ENCODE measurements around the gene TACR1. TPM values are rescaled to one million over a fixed set of nuclear protein-coding genes. Genes with fewer than 3 reads are reported as not detected.

Gene TACR1
- total RNA-seq, 1 experiment from 2014 or later: not detected

DNA sequence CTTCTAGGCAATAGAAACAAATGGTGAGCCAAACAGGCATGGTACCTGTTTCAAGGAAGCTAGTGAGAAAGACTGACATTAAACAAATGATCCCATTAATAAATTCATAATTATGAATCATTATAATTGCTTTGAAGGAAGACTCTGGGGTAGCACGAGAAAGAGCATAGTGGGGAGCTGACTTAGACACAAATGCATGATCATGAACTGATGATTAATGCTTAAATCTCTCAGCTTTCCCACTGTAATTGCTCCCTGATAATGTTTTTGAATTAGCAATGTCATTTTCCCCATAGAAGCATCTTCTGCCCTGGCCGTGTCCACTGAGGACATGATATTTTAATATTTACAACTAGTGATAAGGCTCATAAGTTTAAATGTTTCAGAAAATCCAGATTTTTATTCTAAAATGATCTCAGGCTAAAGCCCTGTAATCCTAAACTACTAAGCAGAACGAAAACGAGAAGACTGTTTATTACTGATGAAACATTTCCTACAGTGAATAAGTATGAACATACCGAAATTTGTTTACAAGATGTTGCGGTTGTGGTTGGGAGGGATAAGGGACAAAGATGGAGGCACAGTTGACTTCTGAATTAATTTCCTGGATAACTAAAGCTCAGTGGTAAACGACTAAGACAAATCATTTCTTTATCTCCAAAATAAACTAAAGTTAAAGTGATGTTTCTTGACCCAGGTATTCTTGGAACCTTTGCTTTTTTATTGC is 47.3 kb upstream of the TACR1 start:
- ATAC-seq (no peak), DNase-seq (ENCODE audit: low read depth, low spot score) (no peak)
- no peak overlapping the region for H2AFZ ChIP-seq (ENCODE audit: low read depth, low read length, poor library complexity, severe bottlenecking)
- H4K20me1 ChIP-seq (ENCODE audit: insufficient read depth): no peaks in the 10 kb centered on the region
- no peaks in the 10 kb centered on the region for H3K36me3 ChIP-seq (ENCODE audit: control insufficient read depth in 1 of 2, insufficient read depth in 2 of 2, low read length in 2 of 2)
- POLR2A ChIA-PET: no interaction called here
- BruUV-seq (replicated peaks): no TSS peak
- H3K79me2 ChIP-seq (ENCODE audit: insufficient read depth, low read length): no peaks in the 10 kb centered on the region
- intact Hi-C loops (cut with micrococcal nuclease): no loop called here
- H3K27me3 ChIP-seq (ENCODE audit: insufficient read depth, low read length): 0 out of 2 replicates have a peak, but pooled peaks cover 4% of the 10 kb centered on the region
- 0 out of 4 replicates have a peak, but pooled peaks cover 0 to 3% of the 10 kb centered on the region in 2 experiments for H3K9me3 ChIP-seq (ENCODE audit: control insufficient read depth in 1 of 2, insufficient read depth in 1 of 2, low read depth in 1 of 2, low read length in 2 of 2)
- H3K4me1 ChIP-seq (ENCODE audit: control insufficient read depth in 1 of 2, insufficient read depth in 2 of 2, low read length in 2 of 2): no peaks in the 10 kb centered on the region
- no peak overlapping the region for H3K4me2 ChIP-seq (ENCODE audit: low read length)
- no peak overlapping the region for H3K27ac ChIP-seq (ENCODE audit: low read depth, low read length)
- RAD21 ChIA-PET (ENCODE audit: low non-redundant PET in 1 of 2, low total read pairs in 2 of 2, uncharacterized antibody in 2 of 2, unreplicated experiment in 2 of 2): no interaction called here
- CTCF ChIA-PET: no interaction called here
- TF ChIP-seq, protein P1, sequence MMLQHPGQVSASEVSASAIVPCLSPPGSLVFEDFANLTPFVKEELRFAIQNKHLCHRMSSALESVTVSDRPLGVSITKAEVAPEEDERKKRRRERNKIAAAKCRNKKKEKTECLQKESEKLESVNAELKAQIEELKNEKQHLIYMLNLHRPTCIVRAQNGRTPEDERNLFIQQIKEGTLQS (IDR thresholded peaks at IDR 0.05): no peak
- TF ChIP-seq, protein P2, sequence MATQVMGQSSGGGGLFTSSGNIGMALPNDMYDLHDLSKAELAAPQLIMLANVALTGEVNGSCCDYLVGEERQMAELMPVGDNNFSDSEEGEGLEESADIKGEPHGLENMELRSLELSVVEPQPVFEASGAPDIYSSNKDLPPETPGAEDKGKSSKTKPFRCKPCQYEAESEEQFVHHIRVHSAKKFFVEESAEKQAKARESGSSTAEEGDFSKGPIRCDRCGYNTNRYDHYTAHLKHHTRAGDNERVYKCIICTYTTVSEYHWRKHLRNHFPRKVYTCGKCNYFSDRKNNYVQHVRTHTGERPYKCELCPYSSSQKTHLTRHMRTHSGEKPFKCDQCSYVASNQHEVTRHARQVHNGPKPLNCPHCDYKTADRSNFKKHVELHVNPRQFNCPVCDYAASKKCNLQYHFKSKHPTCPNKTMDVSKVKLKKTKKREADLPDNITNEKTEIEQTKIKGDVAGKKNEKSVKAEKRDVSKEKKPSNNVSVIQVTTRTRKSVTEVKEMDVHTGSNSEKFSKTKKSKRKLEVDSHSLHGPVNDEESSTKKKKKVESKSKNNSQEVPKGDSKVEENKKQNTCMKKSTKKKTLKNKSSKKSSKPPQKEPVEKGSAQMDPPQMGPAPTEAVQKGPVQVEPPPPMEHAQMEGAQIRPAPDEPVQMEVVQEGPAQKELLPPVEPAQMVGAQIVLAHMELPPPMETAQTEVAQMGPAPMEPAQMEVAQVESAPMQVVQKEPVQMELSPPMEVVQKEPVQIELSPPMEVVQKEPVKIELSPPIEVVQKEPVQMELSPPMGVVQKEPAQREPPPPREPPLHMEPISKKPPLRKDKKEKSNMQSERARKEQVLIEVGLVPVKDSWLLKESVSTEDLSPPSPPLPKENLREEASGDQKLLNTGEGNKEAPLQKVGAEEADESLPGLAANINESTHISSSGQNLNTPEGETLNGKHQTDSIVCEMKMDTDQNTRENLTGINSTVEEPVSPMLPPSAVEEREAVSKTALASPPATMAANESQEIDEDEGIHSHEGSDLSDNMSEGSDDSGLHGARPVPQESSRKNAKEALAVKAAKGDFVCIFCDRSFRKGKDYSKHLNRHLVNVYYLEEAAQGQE (IDR thresholded peaks at IDR 0.05; ENCODE audit: low read depth): no peak
- TF ChIP-seq POLR2AphosphoS5 (IDR thresholded peaks at IDR 0.05; ENCODE audit: low read depth, low read length) (no peak), SRF (IDR thresholded peaks at IDR 0.05; ENCODE audit: low read depth) (no peak), EZH2 (IDR thresholded peaks at IDR 0.05) (no peak), EGR1 (IDR thresholded peaks at IDR 0.05; ENCODE audit: low read depth) (no peak), POLR2A (IDR thresholded peaks at IDR 0.05; ENCODE audit: borderline replicate concordance, extremely low read depth, insufficient read depth, insufficient read length) (no peak), ELF1 (IDR thresholded peaks at IDR 0.05; ENCODE audit: borderline replicate concordance, low read depth) (no peak), YY1 (IDR thresholded peaks at IDR 0.05; ENCODE audit: extremely low read depth, insufficient replicate concordance, low read depth, low read length) (no peak), JUND (IDR thresholded peaks at IDR 0.05) (no peak), FOSL1 (IDR thresholded peaks at IDR 0.05; ENCODE audit: low read depth) (no peak), SIN3A (IDR thresholded peaks at IDR 0.05; ENCODE audit: low read depth) (no peak), ZNF274 (IDR thresholded peaks at IDR 0.05; ENCODE audit: low read depth, low read length) (no peak), CEBPB (IDR thresholded peaks at IDR 0.05; ENCODE audit: low read depth) (no peak)
- TF ChIP-seq, protein P3, sequence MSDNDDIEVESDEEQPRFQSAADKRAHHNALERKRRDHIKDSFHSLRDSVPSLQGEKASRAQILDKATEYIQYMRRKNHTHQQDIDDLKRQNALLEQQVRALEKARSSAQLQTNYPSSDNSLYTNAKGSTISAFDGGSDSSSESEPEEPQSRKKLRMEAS (IDR thresholded peaks at IDR 0.05): no peak
- TF ChIP-seq, protein P4, sequence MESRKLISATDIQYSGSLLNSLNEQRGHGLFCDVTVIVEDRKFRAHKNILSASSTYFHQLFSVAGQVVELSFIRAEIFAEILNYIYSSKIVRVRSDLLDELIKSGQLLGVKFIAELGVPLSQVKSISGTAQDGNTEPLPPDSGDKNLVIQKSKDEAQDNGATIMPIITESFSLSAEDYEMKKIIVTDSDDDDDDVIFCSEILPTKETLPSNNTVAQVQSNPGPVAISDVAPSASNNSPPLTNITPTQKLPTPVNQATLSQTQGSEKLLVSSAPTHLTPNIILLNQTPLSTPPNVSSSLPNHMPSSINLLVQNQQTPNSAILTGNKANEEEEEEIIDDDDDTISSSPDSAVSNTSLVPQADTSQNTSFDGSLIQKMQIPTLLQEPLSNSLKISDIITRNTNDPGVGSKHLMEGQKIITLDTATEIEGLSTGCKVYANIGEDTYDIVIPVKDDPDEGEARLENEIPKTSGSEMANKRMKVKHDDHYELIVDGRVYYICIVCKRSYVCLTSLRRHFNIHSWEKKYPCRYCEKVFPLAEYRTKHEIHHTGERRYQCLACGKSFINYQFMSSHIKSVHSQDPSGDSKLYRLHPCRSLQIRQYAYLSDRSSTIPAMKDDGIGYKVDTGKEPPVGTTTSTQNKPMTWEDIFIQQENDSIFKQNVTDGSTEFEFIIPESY (IDR thresholded peaks at IDR 0.05; ENCODE audit: extremely low read depth, insufficient replicate concordance, low read length): no peak
- H3K9ac ChIP-seq (ENCODE audit: low read length): no peak overlapping the region
- no peaks in the 10 kb centered on the region for H3K9me2 ChIP-seq (ENCODE audit: insufficient read depth)
- H3K4me3 ChIP-seq (replicated peaks in 1 of 2; ENCODE audit: low read depth in 1 of 2, low read length in 2 of 2): no peak overlapping the region

Data from HCT116 (cell line).